Peyer's patch (tissue), 4 donors: ENCODE data around the gene SRRM4. TPM values are rescaled to one million over a fixed set of nuclear protein-coding genes. Genes with fewer than 3 reads are reported as not detected.

Source experiments
- DNase-seq, 3 donors: peaks; one replicate each; pipeline ENCODE4 v3.0.0-alpha.2; 2017 to 2019
- H3K27ac ChIP-seq, 4 donors: fragments of 200-600 bp; sonication (generic); one replicate each; pipeline ENCODE4 v1.5.1; 2016 to 2019
- H3K27me3 ChIP-seq, 2 donors: fragments of 200-600 bp; sonication (generic); one replicate each; pipeline ENCODE4 v1.5.1; 2019
- H3K36me3 ChIP-seq, 3 donors: fragments of 200-600 bp; sonication (generic); one replicate each; pipeline ENCODE4 v1.5.1; 2016 to 2019
- H3K4me1 ChIP-seq, 4 donors: fragments of 200-600 bp; sonication (generic); one replicate each; pipeline ENCODE4 v1.5.1; 2016 to 2019
- H3K4me3 ChIP-seq, 4 donors: fragments of 200-600 bp; sonication (generic); 1 replicate in 3 of 4; 2 replicates in 1 of 4; pipeline ENCODE4 v1.5.1; 2016 to 2019; ENCODE audit warnings: mild to moderate bottlenecking in 1 of 4
- H3K9me3 ChIP-seq, 4 donors: fragments of 200-600 bp; sonication (generic); one replicate each; pipeline ENCODE4 v1.5.1; 2016 to 2019; ENCODE audit warnings: mild to moderate bottlenecking in 1 of 4
- CTCF ChIP-seq, 6 experiments: fragments of 450-650 bp in 4 of 6; fragments of 200-600 bp in 2 of 6; sonication (generic) in 1 of 6; IDR thresholded peaks; one replicate each; pipeline ENCODE4 v1.5.1; 2017 to 2019; ENCODE audit warnings: antibody characterized with exemption in 6 of 6, mild to moderate bottlenecking in 3 of 6, moderate library complexity in 1 of 6
- POLR2A ChIP-seq, 2 donors: fragments of 450-650 bp; IDR thresholded peaks; one replicate each; pipeline ENCODE4 v1.5.1; 2017; ENCODE audit warnings: antibody characterized with exemption in 2 of 2, mild to moderate bottlenecking in 2 of 2, moderate library complexity in 2 of 2
- total RNA-seq, 4 donors: library from RNA; depleted of rRNA; stranded (reverse); fragments of >200 nt; gene quantifications; one replicate each; pipeline ENCODE4 v1.1.0, GENCODE V29; 2016

The SRRM4 gene
- total RNA-seq, 4 donors from 2014 or later = not detected

GRCh38 chr12:119211884-119212283, 230.5 kb downstream of the SRRM4 start:
- no peaks in the 10 kb centered on the region for H3K27me3 ChIP-seq
- H3K4me3 ChIP-seq = no peak overlapping the region
- DNase-seq = no peak
- TF ChIP-seq POLR2A (IDR thresholded peaks at IDR 0.05) (no peak), CTCF (IDR thresholded peaks at IDR 0.05) (no peak)
- H3K27ac ChIP-seq = no peak overlapping the region
- H3K36me3 ChIP-seq = no peaks in the 10 kb centered on the region
- no peaks in the 10 kb centered on the region for H3K9me3 ChIP-seq
- no peaks in the 10 kb centered on the region for H3K4me1 ChIP-seq

Other genes with a start within 250 kb of the SRRM4 start
- gene HSPB8, start 197.4 kb downstream of the SRRM4 start, total RNA-seq = 10 to 100 TPM in 2 of 4 donors, 1 to 10 TPM in 2; 3.7 to 20.6 (median 8.4) TPM